ENCODE results near the gene NHS.

- TF ChIP-seq CTCF (IDR thresholded peaks at IDR 0.05) (no peak), EP300 (IDR thresholded peaks at IDR 0.05) (no peak), POLR2A (IDR thresholded peaks at IDR 0.05) (no peak)
Observed at GRCh38 chrX:17769701-17770269, 394.8 kb downstream of the NHS start.
